ENCODE data around the gene IL1R2. TPM values are rescaled to one million over a fixed set of nuclear protein-coding genes. Genes with fewer than 3 reads are reported as not detected.

IL1R2 gene
- total RNA-seq, 2 donors from 2014 or later = 18.3 to 47.7 TPM

GRCh38 chr2:102020596-102021170, 28.9 kb downstream of the IL1R2 start:
- H3K27ac ChIP-seq = no peak overlapping the region
- ATAC-seq (ENCODE audit: insufficient number of reproducible peaks, low FRiP score, low read depth) = peak; percentile 72

GRCh38 chr2:102021779-102022178, 30.0 kb downstream of the IL1R2 start:
- no peaks in the 10 kb centered on the region for H3K27me3 ChIP-seq (replicated peaks; ENCODE audit: insufficient read depth)
- no peak overlapping the region for H3K4me3 ChIP-seq
- TF ChIP-seq CTCF (IDR thresholded peaks at IDR 0.05) = no peak
- H3K9me3 ChIP-seq = no peaks in the 10 kb centered on the region
- ATAC-seq (ENCODE audit: insufficient number of reproducible peaks, low FRiP score, low read depth) (no peak), DNase-seq (ENCODE audit: low spot score) (no peak)
- peaks cover 4 to 29% of the 10 kb centered on the region in 2 donors for H3K4me1 ChIP-seq (ENCODE audit: control insufficient read depth in 1 of 2, low read depth in 2 of 2)
- no peak overlapping the region for H3K27ac ChIP-seq
- no peaks in the 10 kb centered on the region for H3K36me3 ChIP-seq

More at GRCh38 chr2:102020596-102021170, 28.9 kb downstream of the IL1R2 start:
- Histone ChIP-seq H3K36me3 (no peaks in the 10 kb centered on the region), H3K27me3 (replicated peaks; ENCODE audit: insufficient read depth) (no peaks in the 10 kb centered on the region), H3K9me3 (no peaks in the 10 kb centered on the region), H3K4me1 (ENCODE audit: control insufficient read depth in 1 of 2, low read depth in 2 of 2) (peaks cover 4 to 23% of the 10 kb centered on the region in 2 donors), H3K4me3 (no peak overlapping the region)
- peak; percentile 79 for DNase-seq (ENCODE audit: low spot score)
- TF ChIP-seq CTCF (IDR thresholded peaks at IDR 0.05) = peak; percentile 99

GRCh38 chr2:102022884-102023539, 31.3 kb downstream of the IL1R2 start:
- ATAC-seq (ENCODE audit: insufficient number of reproducible peaks, low FRiP score, low read depth) (no peak), DNase-seq (ENCODE audit: low spot score) (no peak)
- Histone ChIP-seq H3K36me3 (no peaks in the 10 kb centered on the region), H3K9me3 (no peaks in the 10 kb centered on the region), H3K4me1 (ENCODE audit: control insufficient read depth in 1 of 2, low read depth in 2 of 2) (peaks cover 13 to 41% of the 10 kb centered on the region in 2 donors), H3K4me3 (no peak overlapping the region), H3K27me3 (replicated peaks; ENCODE audit: insufficient read depth) (no peaks in the 10 kb centered on the region), H3K27ac (no peak overlapping the region)
- TF ChIP-seq CTCF (IDR thresholded peaks at IDR 0.05) = no peak

GRCh38 chr2:102024410-102024809, 32.6 kb downstream of the IL1R2 start:
- H3K4me1 ChIP-seq (ENCODE audit: control insufficient read depth in 1 of 2, low read depth in 2 of 2) = peaks cover 16 to 55% of the 10 kb centered on the region in 2 donors

More at GRCh38 chr2:102024410-102024809, 32.6 kb downstream of the IL1R2 start:
- ATAC-seq (ENCODE audit: insufficient number of reproducible peaks, low FRiP score, low read depth) (no peak), DNase-seq (ENCODE audit: low spot score) (no peak)
- Histone ChIP-seq H3K27ac (peak overlapping the region in 1 of 2 donors; percentile 40), H3K27me3 (replicated peaks; ENCODE audit: insufficient read depth) (no peaks in the 10 kb centered on the region), H3K9me3 (no peaks in the 10 kb centered on the region), H3K36me3 (no peaks in the 10 kb centered on the region), H3K4me3 (no peak overlapping the region)
- TF ChIP-seq CTCF (IDR thresholded peaks at IDR 0.05) = no peak
